Keratinocyte (primary cell): ENCODE data around the gene FUT7. TPM values are rescaled to one million over a fixed set of nuclear protein-coding genes. Genes with fewer than 3 reads are reported as not detected.

ENCODE experiments used
- DNase-seq: peaks from one replicate; pipeline ENCODE4 v3.0.0-alpha.2; 2011; ENCODE audit warnings: low read depth, missing footprints, low spot score
- FAIRE-seq: peaks from 2 replicates; lab custom pipeline; 2011; peaks lifted over from hg19 to GRCh38; lab: Jason Lieb, UNC
- H2AFZ ChIP-seq: 2 replicates; pipeline ENCODE4 v1.6.0; 2012; ENCODE audit warnings: low read length, control low read depth, inconsistent platforms; ENCODE audit not compliant: control insufficient read depth
- H3K27ac ChIP-seq: 2 replicates; pipeline ENCODE4 v1.5.1; 2011; ENCODE audit warnings: low read length; ENCODE audit not compliant: control insufficient read depth, insufficient read depth
- H3K27me3 ChIP-seq: 3 replicates; pipeline ENCODE4 v1.6.0; 2011; ENCODE audit warnings: low read length; ENCODE audit not compliant: control insufficient read depth, insufficient read depth; ENCODE audit errors: extremely low read depth
- H3K36me3 ChIP-seq, 2 experiments: 2 replicates in 1 of 2; 3 replicates in 1 of 2; pipeline ENCODE4 v1.5.1; 2011; ENCODE audit warnings: low read length in 2 of 2, mild to moderate bottlenecking in 1 of 2; ENCODE audit not compliant: control insufficient read depth in 2 of 2, insufficient read depth in 2 of 2; ENCODE audit errors: extremely low read depth in 1 of 2
- H3K4me1 ChIP-seq: 3 replicates; pipeline ENCODE4 v1.5.1; 2011; ENCODE audit warnings: low read length; ENCODE audit not compliant: control insufficient read depth, insufficient read depth; ENCODE audit errors: extremely low read depth
- H3K4me2 ChIP-seq: 3 replicates; pipeline ENCODE4 v1.6.0; 2011; ENCODE audit warnings: low read depth, low read length; ENCODE audit not compliant: control insufficient read depth, insufficient read depth; ENCODE audit errors: extremely low read depth
- H3K4me3 ChIP-seq, 3 experiments: fragments of 200-600 bp in 1 of 3; sonication (generic) in 1 of 3; 2 replicates in 2 of 3; 3 replicates in 1 of 3; pipeline ENCODE4 v1.5.1; 2011 to 2016; ENCODE audit warnings: low read length in 3 of 3, mild to moderate bottlenecking in 3 of 3, control low read depth in 2 of 3, inconsistent platforms in 1 of 3, low read depth in 1 of 3, mixed read lengths in 1 of 3, mixed run types in 1 of 3, moderate library complexity in 1 of 3; ENCODE audit not compliant: control insufficient read depth in 2 of 3, insufficient read depth in 2 of 3; ENCODE audit errors: extremely low read depth in 1 of 3
- H3K79me2 ChIP-seq: 2 replicates; pipeline ENCODE4 v1.6.0; 2012; ENCODE audit warnings: low read length; ENCODE audit not compliant: control insufficient read depth, insufficient read depth
- H3K9ac ChIP-seq: 3 replicates; pipeline ENCODE4 v1.6.0; 2011; ENCODE audit warnings: low read length; ENCODE audit not compliant: control insufficient read depth, insufficient read depth; ENCODE audit errors: extremely low read depth
- H3K9me1 ChIP-seq: 3 replicates; pipeline ENCODE4 v1.6.0; 2011; ENCODE audit warnings: low read length; ENCODE audit not compliant: control insufficient read depth, insufficient read depth; ENCODE audit errors: extremely low read depth
- H3K9me3 ChIP-seq: 2 replicates; pipeline ENCODE4 v1.5.1; 2012; ENCODE audit warnings: low read depth, low read length; ENCODE audit not compliant: control insufficient read depth
- H4K20me1 ChIP-seq: 3 replicates; pipeline ENCODE4 v1.6.0; 2011; ENCODE audit warnings: low read length; ENCODE audit not compliant: control insufficient read depth, insufficient read depth; ENCODE audit errors: extremely low read depth
- CTCF ChIP-seq, 3 experiments: IDR thresholded peaks in 1 of 3; conservative IDR thresholded peaks in 1 of 3; optimal IDR thresholded peaks in 1 of 3; 2 replicates in 2 of 3; 3 replicates in 1 of 3; pipeline versions ENCODE3 to v1.5.1; 2011; ENCODE audit warnings: low read length in 3 of 3, mild to moderate bottlenecking in 3 of 3, moderate library complexity in 2 of 3, control low read depth in 1 of 3, inconsistent platforms in 1 of 3; ENCODE audit not compliant: insufficient read depth in 2 of 3; ENCODE audit errors: extremely low read depth in 1 of 3
- EZH2 ChIP-seq: IDR thresholded peaks from one replicate; pipeline ENCODE4 v1.6.1; 2012; ENCODE audit warnings: inconsistent platforms, mild to moderate bottlenecking, low read length, moderate library complexity
- dilution Hi-C: fragments of 300-500 bp; cut with MboI; formaldehyde crosslinking; loops from one replicate; pipeline ENCODE4 v1.7.0; 2020; ENCODE audit warnings: low sequenced_read_pairs; ENCODE audit not compliant: extremely low pct_ligation_motif_present
- polyA plus RNA-seq, 5 experiments: library from polyadenylated mRNA; depleted of rRNA in 3 of 5; stranded (reverse) in 3 of 5; stranded (forward) in 1 of 5; unstranded in 1 of 5; fragments of >200 nt; gene quantifications; 1 replicate in 1 of 5; 2 replicates in 3 of 5; 3 replicates in 1 of 5; pipeline versions ENCODE4 v1.2.1 to v1.2.3, GENCODE V29; 2011 to 2012; ENCODE audit warnings: missing spikeins in 2 of 5, low read depth in 1 of 5, low replicate concordance in 1 of 5

Gene FUT7
- polyA plus RNA-seq, 1 donor (not counting 4 experiments of a cell fraction or from before 2014, with no cell fraction given), result not detected

- no peaks in the 10 kb centered on the region for H3K27me3 ChIP-seq
- FAIRE-seq (no peak), DNase-seq (no peak)
- no peaks in the 10 kb centered on the region for H3K79me2 ChIP-seq
- H3K4me1 ChIP-seq, result peaks cover 10% of the 10 kb centered on the region
- TF ChIP-seq EZH2, result no peak
- TF ChIP-seq CTCF (optimal IDR thresholded peaks at IDR 0.05 in 1 of 3, IDR thresholded peaks at IDR 0.05 in 1 of 3, conservative IDR thresholded peaks at IDR 0.05 in 1 of 3; ENCODE audit: extremely low read depth in 1 of 3, insufficient read depth in 2 of 3, low read length in 3 of 3), result no peak
- dilution Hi-C loops, result no loop called here
- no peaks in the 10 kb centered on the region for H3K9me1 ChIP-seq
- H3K9me3 ChIP-seq, result no peaks in the 10 kb centered on the region
- H4K20me1 ChIP-seq, result no peaks in the 10 kb centered on the region
- no peaks in the 10 kb centered on the region for H3K36me3 ChIP-seq
- H3K4me3 ChIP-seq, result no peak overlapping the region
- H3K4me2 ChIP-seq, result no peak overlapping the region
- H2AFZ ChIP-seq, result no peak overlapping the region
- H3K9ac ChIP-seq, result no peak overlapping the region
- no peak overlapping the region for H3K27ac ChIP-seq
Observed at GRCh38 chr9:137032858-137033257, 970 bp upstream of the FUT7 start.

DNA sequence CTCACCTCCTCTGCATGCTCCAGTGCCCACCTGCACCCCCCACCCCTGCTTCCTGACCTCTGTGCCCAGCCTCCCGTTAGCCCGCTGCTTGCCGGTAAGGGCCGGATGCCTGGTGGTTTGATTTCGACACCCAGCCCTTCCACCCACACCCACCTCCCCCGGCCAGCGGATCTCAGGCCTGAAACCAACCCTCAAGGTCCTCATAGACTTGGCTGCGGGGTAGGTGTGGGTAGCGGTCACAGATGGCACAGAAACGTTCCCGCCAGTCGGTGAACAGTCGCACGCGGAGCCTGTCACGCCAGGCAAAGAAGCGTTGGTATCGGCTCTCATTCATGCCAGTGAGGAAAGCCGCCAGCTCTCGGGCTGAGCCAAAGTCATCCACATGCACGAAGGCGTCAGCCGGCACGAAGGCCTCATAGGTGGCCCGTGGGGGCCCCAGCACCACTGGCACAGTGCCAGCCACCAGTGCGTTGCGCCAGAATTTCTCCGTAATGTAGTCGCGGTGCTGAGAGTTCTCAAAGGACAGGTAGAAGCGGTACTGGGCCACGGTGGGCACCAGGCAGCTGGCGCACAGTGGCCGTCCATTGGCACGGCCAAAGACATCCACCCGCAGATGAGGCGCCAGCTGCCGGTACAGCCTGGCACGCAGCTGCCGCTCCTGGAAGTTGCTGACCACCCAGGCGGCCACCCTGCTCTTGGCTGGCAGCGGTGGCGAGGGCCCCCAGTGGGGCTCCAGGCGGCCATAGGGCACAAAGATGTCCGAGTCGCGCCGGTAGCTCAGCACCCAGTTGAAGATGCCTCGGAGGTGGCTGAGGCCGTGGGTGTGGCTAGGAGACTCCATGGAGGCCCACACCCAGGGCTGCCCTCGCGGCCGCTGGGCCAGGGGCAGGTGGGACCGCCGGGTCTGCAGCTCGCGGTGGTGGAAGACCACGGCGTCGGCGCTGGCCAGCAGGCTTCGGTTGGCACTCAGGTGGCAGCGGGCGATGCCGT lies 1.1 kb downstream of the FUT7 start:
- Histone ChIP-seq H3K4me3 (no peak overlapping the region), H3K4me1 (peaks cover 10% of the 10 kb centered on the region), H3K27me3 (peaks cover 15% of the 10 kb centered on the region), H3K4me2 (no peak overlapping the region), H3K79me2 (no peaks in the 10 kb centered on the region), H2AFZ (no peak overlapping the region), H3K9me3 (no peaks in the 10 kb centered on the region), H3K9me1 (no peaks in the 10 kb centered on the region), H3K9ac (no peak overlapping the region), H4K20me1 (no peaks in the 10 kb centered on the region), H3K27ac (no peak overlapping the region), H3K36me3 (no peaks in the 10 kb centered on the region)
- no peak for DNase-seq
- TF ChIP-seq CTCF (optimal IDR thresholded peaks at IDR 0.05 in 1 of 3, IDR thresholded peaks at IDR 0.05 in 1 of 3, conservative IDR thresholded peaks at IDR 0.05 in 1 of 3; ENCODE audit: extremely low read depth in 1 of 3, insufficient read depth in 2 of 3, low read length in 3 of 3), result no peak
- no peak for TF ChIP-seq EZH2
- dilution Hi-C loops, result no loop called here
- no peak for FAIRE-seq
